Uterus (tissue), 2 donors: Measurements from ENCODE around the gene PEPD.

Experiments
- POLR2A ChIP-seq, 2 donors: fragments of 450-650 bp; IDR thresholded peaks; one replicate each; pipeline ENCODE4 v1.6.1; 2016; ENCODE audit warnings: antibody characterized with exemption in 2 of 2, mild to moderate bottlenecking in 1 of 2, moderate library complexity in 1 of 2
- TF ChIP-seq, protein P1 (sequence below), 4 experiments: fragments of 200-600 bp in 2 of 4; fragments of 450-650 bp in 2 of 4; sonication (generic) in 2 of 4; IDR thresholded peaks; one replicate each; pipeline ENCODE4 v1.5.1; 2016 to 2019; ENCODE audit warnings: antibody characterized with exemption in 4 of 4, mild to moderate bottlenecking in 2 of 4, moderate library complexity in 1 of 4

- TF ChIP-seq, protein P1, sequence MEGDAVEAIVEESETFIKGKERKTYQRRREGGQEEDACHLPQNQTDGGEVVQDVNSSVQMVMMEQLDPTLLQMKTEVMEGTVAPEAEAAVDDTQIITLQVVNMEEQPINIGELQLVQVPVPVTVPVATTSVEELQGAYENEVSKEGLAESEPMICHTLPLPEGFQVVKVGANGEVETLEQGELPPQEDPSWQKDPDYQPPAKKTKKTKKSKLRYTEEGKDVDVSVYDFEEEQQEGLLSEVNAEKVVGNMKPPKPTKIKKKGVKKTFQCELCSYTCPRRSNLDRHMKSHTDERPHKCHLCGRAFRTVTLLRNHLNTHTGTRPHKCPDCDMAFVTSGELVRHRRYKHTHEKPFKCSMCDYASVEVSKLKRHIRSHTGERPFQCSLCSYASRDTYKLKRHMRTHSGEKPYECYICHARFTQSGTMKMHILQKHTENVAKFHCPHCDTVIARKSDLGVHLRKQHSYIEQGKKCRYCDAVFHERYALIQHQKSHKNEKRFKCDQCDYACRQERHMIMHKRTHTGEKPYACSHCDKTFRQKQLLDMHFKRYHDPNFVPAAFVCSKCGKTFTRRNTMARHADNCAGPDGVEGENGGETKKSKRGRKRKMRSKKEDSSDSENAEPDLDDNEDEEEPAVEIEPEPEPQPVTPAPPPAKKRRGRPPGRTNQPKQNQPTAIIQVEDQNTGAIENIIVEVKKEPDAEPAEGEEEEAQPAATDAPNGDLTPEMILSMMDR (IDR thresholded peaks at IDR 0.05), result no peak
- no peak for TF ChIP-seq POLR2A (IDR thresholded peaks at IDR 0.05)
These were observed 47.1 kb upstream of the PEPD start for GRCh38 chr19:33568706-33569105.
